ENCODE measurements around the gene MCF2L2. TPM values are rescaled to one million over a fixed set of nuclear protein-coding genes. Genes with fewer than 3 reads are reported as not detected.
"Not testable (repeated sequence)": the region's sequence is repeated elsewhere in the genome, so short reads cannot be mapped to it uniquely, and the experiment has no call there.

The MCF2L2 gene
- total RNA-seq, 1 experiment from 2014 or later, result 5.3 TPM

- Histone ChIP-seq H3K4me3 (ENCODE audit: insufficient read depth, low read depth, low read length) (peak within 1 kb of the TSS; percentile 73), H3K27me3 (ENCODE audit: control insufficient read depth, insufficient read depth, low read length) (peaks cover 32% of the 10 kb centered on the region), H3K36me3 (replicated peaks; ENCODE audit: control insufficient read depth, insufficient read depth, low read length) (no peaks in the 10 kb centered on the region; the same call in 1 of the 2 replicates)
- peak; percentile 68 for DNase-seq
Measured at GRCh38 chr3:183252973-183253527, 175.4 kb downstream of the MCF2L2 start, which contains the start of gene B3GNT5. TSS of gene B3GNT5 (plus strand) at chr3:183253253. CDS start at chr3:183269799, 16,546 bp downstream.

GRCh38 chr3:183252118-183252782 is 176.2 kb downstream of the MCF2L2 start:
- H3K4me3 ChIP-seq (ENCODE audit: insufficient read depth, low read depth, low read length), result no peak overlapping the region
- H3K36me3 ChIP-seq (replicated peaks; ENCODE audit: control insufficient read depth, insufficient read depth, low read length), result no peaks in the 10 kb centered on the region
- no peak for DNase-seq
- H3K27me3 ChIP-seq (ENCODE audit: control insufficient read depth, insufficient read depth, low read length), result peaks cover 32% of the 10 kb centered on the region

- Histone ChIP-seq H3K27me3 (ENCODE audit: control insufficient read depth, insufficient read depth, low read length) (peaks cover 21% of the 10 kb centered on the region), H3K4me3 (ENCODE audit: insufficient read depth, low read depth, low read length) (no peak overlapping the region), H3K36me3 (replicated peaks; ENCODE audit: control insufficient read depth, insufficient read depth, low read length) (no peaks in the 10 kb centered on the region)
- peak; percentile 20 for DNase-seq
Measured at GRCh38 chr3:183249006-183249718, 179.3 kb downstream of the MCF2L2 start.

GRCh38 chr3:183247011-183247589 is 181.3 kb downstream of the MCF2L2 start:
- H3K36me3 ChIP-seq (replicated peaks; ENCODE audit: control insufficient read depth, insufficient read depth, low read length), result no peaks in the 10 kb centered on the region
- DNase-seq, result no peak

GRCh38 chr3:183244981-183245476 is 183.4 kb downstream of the MCF2L2 start:
- Histone ChIP-seq H3K36me3 (replicated peaks; ENCODE audit: control insufficient read depth, insufficient read depth, low read length) (no peaks in the 10 kb centered on the region), H3K27me3 (ENCODE audit: control insufficient read depth, insufficient read depth, low read length) (no peaks in the 10 kb centered on the region), H3K4me3 (ENCODE audit: insufficient read depth, low read depth, low read length) (no peak overlapping the region)
- DNase-seq, result peak; percentile 33

More at GRCh38 chr3:183247011-183247589, 181.3 kb downstream of the MCF2L2 start:
- peaks cover 4% of the 10 kb centered on the region for H3K27me3 ChIP-seq (ENCODE audit: control insufficient read depth, insufficient read depth, low read length)
- H3K4me3 ChIP-seq (ENCODE audit: insufficient read depth, low read depth, low read length), result no peak overlapping the region

GRCh38 chr3:183244219-183244618 is 184.2 kb downstream of the MCF2L2 start:
- no peak for DNase-seq
- Histone ChIP-seq H3K36me3 (replicated peaks; ENCODE audit: control insufficient read depth, insufficient read depth, low read length) (no peaks in the 10 kb centered on the region), H3K4me3 (ENCODE audit: insufficient read depth, low read depth, low read length) (no peak overlapping the region), H3K27me3 (ENCODE audit: control insufficient read depth, insufficient read depth, low read length) (no peaks in the 10 kb centered on the region)

GRCh38 chr3:183242431-183242830 is 186.0 kb downstream of the MCF2L2 start:
- Histone ChIP-seq H3K27me3 (ENCODE audit: control insufficient read depth, insufficient read depth, low read length) (no peaks in the 10 kb centered on the region), H3K4me3 (ENCODE audit: insufficient read depth, low read depth, low read length) (no peak overlapping the region), H3K36me3 (replicated peaks; ENCODE audit: control insufficient read depth, insufficient read depth, low read length) (no peaks in the 10 kb centered on the region)
- no peak for DNase-seq

GRCh38 chr3:183239046-183239445 is 189.4 kb downstream of the MCF2L2 start:
- H3K4me3 ChIP-seq (ENCODE audit: insufficient read depth, low read depth, low read length), result no peak overlapping the region
- DNase-seq, result no peak
- no peaks in the 10 kb centered on the region for H3K27me3 ChIP-seq (ENCODE audit: control insufficient read depth, insufficient read depth, low read length)
- no peaks in the 10 kb centered on the region for H3K36me3 ChIP-seq (replicated peaks; ENCODE audit: control insufficient read depth, insufficient read depth, low read length)

GRCh38 chr3:183233966-183234365 is 194.5 kb downstream of the MCF2L2 start:
- Histone ChIP-seq H3K36me3 (replicated peaks; ENCODE audit: control insufficient read depth, insufficient read depth, low read length) (no peaks in the 10 kb centered on the region), H3K4me3 (ENCODE audit: insufficient read depth, low read depth, low read length) (no peak overlapping the region), H3K27me3 (ENCODE audit: control insufficient read depth, insufficient read depth, low read length) (no peaks in the 10 kb centered on the region)
- DNase-seq, result no peak

GRCh38 chr3:183230826-183231225 is 197.6 kb downstream of the MCF2L2 start:
- H3K4me3 ChIP-seq (ENCODE audit: insufficient read depth, low read depth, low read length), result no peak overlapping the region
- H3K36me3 ChIP-seq (replicated peaks; ENCODE audit: control insufficient read depth, insufficient read depth, low read length), result no peaks in the 10 kb centered on the region
- H3K27me3 ChIP-seq (ENCODE audit: control insufficient read depth, insufficient read depth, low read length), result no peaks in the 10 kb centered on the region
- DNase-seq, result no peak

GRCh38 chr3:183230251-183230650 is 198.2 kb downstream of the MCF2L2 start:
- H3K4me3 ChIP-seq (ENCODE audit: insufficient read depth, low read depth, low read length); H3K36me3 ChIP-seq (replicated peaks; ENCODE audit: control insufficient read depth, insufficient read depth, low read length); DNase-seq; H3K27me3 ChIP-seq (ENCODE audit: control insufficient read depth, insufficient read depth, low read length): not testable (repeated sequence)

- Histone ChIP-seq H3K4me3 (ENCODE audit: insufficient read depth, low read depth, low read length) (no peak overlapping the region), H3K36me3 (replicated peaks; ENCODE audit: control insufficient read depth, insufficient read depth, low read length) (no peaks in the 10 kb centered on the region)
- no peak for DNase-seq
Measured at GRCh38 chr3:183229178-183229577, 199.2 kb downstream of the MCF2L2 start.

GRCh38 chr3:183227586-183227985 is 200.8 kb downstream of the MCF2L2 start:
- DNase-seq, result no peak
- Histone ChIP-seq H3K4me3 (ENCODE audit: insufficient read depth, low read depth, low read length) (no peak overlapping the region), H3K27me3 (ENCODE audit: control insufficient read depth, insufficient read depth, low read length) (no peaks in the 10 kb centered on the region), H3K36me3 (replicated peaks; ENCODE audit: control insufficient read depth, insufficient read depth, low read length) (no peaks in the 10 kb centered on the region)

More at GRCh38 chr3:183229178-183229577, 199.2 kb downstream of the MCF2L2 start:
- H3K27me3 ChIP-seq (ENCODE audit: control insufficient read depth, insufficient read depth, low read length), result no peaks in the 10 kb centered on the region

- no peak for DNase-seq
- no peaks in the 10 kb centered on the region for H3K36me3 ChIP-seq (replicated peaks; ENCODE audit: control insufficient read depth, insufficient read depth, low read length)
- no peaks in the 10 kb centered on the region for H3K27me3 ChIP-seq (ENCODE audit: control insufficient read depth, insufficient read depth, low read length)
- no peak overlapping the region for H3K4me3 ChIP-seq (ENCODE audit: insufficient read depth, low read depth, low read length)
Measured at GRCh38 chr3:183226333-183226890, 202.0 kb downstream of the MCF2L2 start.
